ENCODE measurements around the gene RGS12.

DNA sequence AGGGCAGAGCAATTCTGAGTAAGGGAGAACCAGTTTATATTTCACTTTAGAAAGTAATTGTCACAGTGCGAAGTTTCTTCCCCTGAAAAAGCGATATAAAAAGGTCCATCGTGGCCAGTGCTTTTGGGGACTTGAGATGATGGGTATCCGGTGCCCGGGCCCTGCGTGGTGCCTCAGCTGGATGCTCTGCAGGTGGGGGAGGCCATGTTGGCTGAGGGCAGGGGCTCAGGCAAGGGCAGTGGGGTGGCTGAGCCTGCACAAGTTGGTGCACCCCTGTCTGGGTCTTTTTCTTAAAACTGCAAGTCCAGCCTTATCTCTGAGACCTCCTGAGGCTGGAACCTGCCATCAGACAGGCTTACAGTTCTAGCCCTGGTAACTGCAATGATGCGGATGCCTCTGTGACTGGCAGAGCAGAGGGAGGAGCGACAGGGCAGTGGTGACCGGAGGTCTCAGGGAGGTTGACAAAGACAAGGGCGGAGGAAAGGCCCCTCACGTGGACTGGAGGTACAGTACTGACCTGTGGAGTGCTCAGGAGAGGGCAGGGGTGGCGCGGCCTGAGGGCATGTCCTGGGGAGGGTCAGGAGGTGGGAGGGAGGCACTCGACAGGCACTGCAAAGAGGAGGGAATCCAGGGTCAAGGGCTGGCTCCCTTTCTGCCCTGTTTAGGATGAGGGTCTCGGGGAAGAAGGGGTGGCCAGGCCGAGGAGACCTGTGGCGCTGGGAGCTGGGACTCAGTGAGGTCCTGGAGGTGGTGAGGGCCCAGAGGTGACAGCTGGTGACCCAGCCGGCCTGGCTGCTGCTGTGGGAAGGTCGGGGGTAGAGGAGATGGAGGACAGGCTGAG lies 1.8 kb downstream of the RGS12 start:
- TF ChIP-seq, protein P1, sequence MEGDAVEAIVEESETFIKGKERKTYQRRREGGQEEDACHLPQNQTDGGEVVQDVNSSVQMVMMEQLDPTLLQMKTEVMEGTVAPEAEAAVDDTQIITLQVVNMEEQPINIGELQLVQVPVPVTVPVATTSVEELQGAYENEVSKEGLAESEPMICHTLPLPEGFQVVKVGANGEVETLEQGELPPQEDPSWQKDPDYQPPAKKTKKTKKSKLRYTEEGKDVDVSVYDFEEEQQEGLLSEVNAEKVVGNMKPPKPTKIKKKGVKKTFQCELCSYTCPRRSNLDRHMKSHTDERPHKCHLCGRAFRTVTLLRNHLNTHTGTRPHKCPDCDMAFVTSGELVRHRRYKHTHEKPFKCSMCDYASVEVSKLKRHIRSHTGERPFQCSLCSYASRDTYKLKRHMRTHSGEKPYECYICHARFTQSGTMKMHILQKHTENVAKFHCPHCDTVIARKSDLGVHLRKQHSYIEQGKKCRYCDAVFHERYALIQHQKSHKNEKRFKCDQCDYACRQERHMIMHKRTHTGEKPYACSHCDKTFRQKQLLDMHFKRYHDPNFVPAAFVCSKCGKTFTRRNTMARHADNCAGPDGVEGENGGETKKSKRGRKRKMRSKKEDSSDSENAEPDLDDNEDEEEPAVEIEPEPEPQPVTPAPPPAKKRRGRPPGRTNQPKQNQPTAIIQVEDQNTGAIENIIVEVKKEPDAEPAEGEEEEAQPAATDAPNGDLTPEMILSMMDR (conservative IDR thresholded peaks at IDR 0.05): no peak
- no peak for TF ChIP-seq ZFX (IDR thresholded peaks at IDR 0.05)

Data from C4-2B (cell line).